Astrocyte of the spinal cord (primary cell): ENCODE data around the gene ADGRD1.

ENCODE experiments used
- DNase-seq: peaks from one replicate; pipeline ENCODE4 v3.0.0; 2011; ENCODE audit warnings: low read depth, low spot score
- H3K4me3 ChIP-seq: 2 replicates; pipeline ENCODE4 v1.5.1; 2011; ENCODE audit warnings: low read depth, mild to moderate bottlenecking, low read length, moderate library complexity
- CTCF ChIP-seq: IDR thresholded peaks from 2 replicates; pipeline ENCODE4 v1.5.1; 2012; ENCODE audit warnings: low read depth, mild to moderate bottlenecking, low read length, inconsistent platforms
- in situ Hi-C: cut with HindIII; loops from 2 replicates; pipeline ENCODE4 v1.10.0; 2017; ENCODE audit warnings: low sequenced_read_pairs

ADGRD1 gene

GRCh38 chr12:131011165-131012079, 57.7 kb downstream of the ADGRD1 start:
- DNase-seq = no peak
- in situ Hi-C loops = no loop called here
- TF ChIP-seq CTCF = no peak
- H3K4me3 ChIP-seq = no peak overlapping the region

GRCh38 chr12:131012279-131013069, 58.8 kb downstream of the ADGRD1 start:
- H3K4me3 ChIP-seq = no peak overlapping the region
- TF ChIP-seq CTCF = no peak
- DNase-seq = no peak
- in situ Hi-C loops = no loop called here

GRCh38 chr12:131013118-131013517, 59.4 kb downstream of the ADGRD1 start:
- no peak for DNase-seq
- in situ Hi-C loops = no loop called here
- TF ChIP-seq CTCF = no peak
- no peak overlapping the region for H3K4me3 ChIP-seq

- in situ Hi-C loops = no loop called here
- no peak for TF ChIP-seq CTCF
- no peak overlapping the region for H3K4me3 ChIP-seq
- DNase-seq = no peak
Observed at GRCh38 chr12:131014343-131014742, 60.6 kb downstream of the ADGRD1 start.

- TF ChIP-seq CTCF = no peak
- DNase-seq = no peak
- in situ Hi-C loops = no loop called here
- no peak overlapping the region for H3K4me3 ChIP-seq
Observed at GRCh38 chr12:131015581-131016337, 62.1 kb downstream of the ADGRD1 start.

GRCh38 chr12:131017477-131017991, 63.8 kb downstream of the ADGRD1 start:
- no peak for DNase-seq
- H3K4me3 ChIP-seq = no peak overlapping the region
- no peak for TF ChIP-seq CTCF
- in situ Hi-C loops = no loop called here
